GM10248 (cell line): ENCODE data around the gene KLF9.

ENCODE experiments used
- CTCF ChIA-PET: fragments of 300-600 bp; sonication (Branson Sonifier 250); formaldehyde crosslinking; extraction: SDS; loops from one replicate; lab custom pipeline; 2021; ENCODE audit warnings: antibody characterized with exemption; lab: Yijun Ruan, JAX
- POLR2A ChIA-PET: fragments of 350-650 bp; sonication (Branson Sonifier 250); formaldehyde crosslinking; extraction: SDS; loops from one replicate; lab custom pipeline; 2020; ENCODE audit warnings: antibody characterized with exemption; lab: Yijun Ruan, JAX
- DNase-seq: peaks from one replicate; pipeline ENCODE4 v3.0.0; 2012; ENCODE audit errors: extremely low spot score
- CTCF ChIP-seq: IDR thresholded peaks from 2 replicates; pipeline ENCODE4 v1.5.1; 2012; ENCODE audit warnings: mild to moderate bottlenecking, low read depth; ENCODE audit errors: extremely low read depth, missing control alignments, control extremely low read depth

The KLF9 gene

GRCh38 chr9:70362952-70363351 lies 51.5 kb downstream of the KLF9 start:
- POLR2A ChIA-PET: no interaction called here
- CTCF ChIA-PET: interaction anchor here (1.0 kb wide), 1 partner anchor 11 kb away, joined by 3 read pairs; no protein-coding TSS in a partner anchor
- DNase-seq: no peak
- no peak for TF ChIP-seq CTCF

GRCh38 chr9:70355801-70356200 lies 58.7 kb downstream of the KLF9 start:
- CTCF ChIA-PET: no interaction called here
- no peak for DNase-seq
- no peak for TF ChIP-seq CTCF
- POLR2A ChIA-PET: no interaction called here

- TF ChIP-seq CTCF: peak; percentile 27
- no peak for DNase-seq
- ChIA-PET POLR2A (no interaction called here), CTCF (interaction anchor here (1.1 to 1.5 kb wide), 3 partner anchors 10 to 132 kb away, joined by 3 to 4 read pairs (median 4); no protein-coding TSS in a partner anchor)
These were observed 61.7 kb downstream of the KLF9 start for GRCh38 chr9:70352802-70353201.

GRCh38 chr9:70352356-70352755 lies 62.1 kb downstream of the KLF9 start:
- TF ChIP-seq CTCF: no peak
- ChIA-PET CTCF (interaction anchor here (1.1 to 2.0 kb wide), 5 partner anchors 10 to 250 kb away, joined by 3 to 8 read pairs (median 4); no protein-coding TSS in a partner anchor), POLR2A (no interaction called here)
- no peak for DNase-seq

- ChIA-PET POLR2A (no interaction called here), CTCF (interaction anchor here (1.4 kb wide), 1 partner anchor 255 kb away, joined by 3 read pairs; no protein-coding TSS in a partner anchor)
- no peak for TF ChIP-seq CTCF
- no peak for DNase-seq
These were observed 67.4 kb downstream of the KLF9 start for GRCh38 chr9:70347046-70347445.

GRCh38 chr9:70340572-70340971 lies 73.9 kb downstream of the KLF9 start:
- POLR2A ChIA-PET: no interaction called here

More at GRCh38 chr9:70340572-70340971, 73.9 kb downstream of the KLF9 start:
- CTCF ChIA-PET: interaction anchor here (0.8 to 2.9 kb wide), 7 partner anchors 10 to 262 kb away, joined by 3 to 26 read pairs (median 4); no protein-coding TSS in a partner anchor
- DNase-seq: peak; percentile 19
- no peak for TF ChIP-seq CTCF
